WTC11 (cell line): ENCODE measurements around the gene RPIA. TPM values are rescaled to one million over a fixed set of nuclear protein-coding genes. Genes with fewer than 3 reads are reported as not detected.

Experiments used
- ATAC-seq: fragments of 200-7000 bp; cut with Tn5 transposase; 2 replicates; pipeline ENCODE4 v1.10.0; 2021; ENCODE audit warnings: mild to moderate bottlenecking, moderate library complexity
- CTCF ChIA-PET: fragments of 300-600 bp; sonication (Branson Sonifier 250); formaldehyde crosslinking; loops from one replicate; lab custom pipeline; 2021; ENCODE audit warnings: antibody characterized with exemption; lab: Charles Lee
- POLR2A ChIA-PET: fragments of 350-600 bp; sonication (Branson Sonifier 250); formaldehyde crosslinking; loops from one replicate; lab custom pipeline; 2021; ENCODE audit warnings: antibody characterized with exemption; lab: Charles Lee
- DNase-seq: peaks from one replicate; pipeline ENCODE4 v3.0.0; 2021; ENCODE audit warnings: low spot score
- H3K27ac Mint-ChIP-seq: 2 replicates; pipeline ENCODE4 v1.8.0; 2021; ENCODE audit warnings: mixed read lengths
- H3K27me3 Mint-ChIP-seq: 2 replicates; pipeline ENCODE4 v1.8.0; 2021; ENCODE audit warnings: low read depth, mild to moderate bottlenecking, moderate library complexity, mixed read lengths
- H3K36me3 Mint-ChIP-seq: 2 replicates; pipeline ENCODE4 v1.8.0; 2021; ENCODE audit warnings: mixed read lengths
- H3K4me1 Mint-ChIP-seq: 2 replicates; pipeline ENCODE4 v1.8.0; 2022; ENCODE audit warnings: mixed read lengths
- H3K4me3 Mint-ChIP-seq: 2 replicates; pipeline ENCODE4 v1.8.0; 2021; ENCODE audit warnings: mild to moderate bottlenecking, moderate library complexity, mixed read lengths
- H3K9me3 Mint-ChIP-seq: 2 replicates; pipeline ENCODE4 v1.8.0; 2021; ENCODE audit warnings: mixed read lengths
- CREM ChIP-seq: sonication (generic); formaldehyde crosslinking; IDR thresholded peaks from 2 replicates; pipeline ENCODE4 v1.8.1; 2022; ENCODE audit warnings: mild to moderate bottlenecking, missing genetic modification reagents, moderate library complexity
- EMX1 ChIP-seq: fragments of 250-450 bp; sonication (Bioruptor Pico); IDR thresholded peaks from 2 replicates; pipeline ENCODE4 v1.8.0; 2021; ENCODE audit warnings: mild to moderate bottlenecking
- IRF2 ChIP-seq: sonication (generic); formaldehyde crosslinking; IDR thresholded peaks from 2 replicates; pipeline ENCODE4 v1.8.0; 2022; ENCODE audit warnings: low read depth, missing genetic modification reagents, borderline replicate concordance
- NR2C2 ChIP-seq: sonication (generic); formaldehyde crosslinking; IDR thresholded peaks from 2 replicates; pipeline ENCODE4 v1.8.0; 2022; ENCODE audit warnings: mild to moderate bottlenecking, missing genetic modification reagents
- PRRX2 ChIP-seq: fragments of 250-450 bp; sonication (Bioruptor Pico); IDR thresholded peaks from 2 replicates; pipeline ENCODE4 v1.8.0; 2021; ENCODE audit warnings: mild to moderate bottlenecking
- TCF7 ChIP-seq: sonication (generic); formaldehyde crosslinking; IDR thresholded peaks from 2 replicates; pipeline ENCODE4 v1.8.0; 2022; ENCODE audit warnings: mild to moderate bottlenecking, low read depth, missing genetic modification reagents, moderate library complexity
- TEAD1 ChIP-seq: sonication (generic); formaldehyde crosslinking; IDR thresholded peaks from 2 replicates; pipeline ENCODE4 v1.8.0; 2022; ENCODE audit warnings: mild to moderate bottlenecking, missing genetic modification reagents
- TP53 ChIP-seq: sonication (generic); formaldehyde crosslinking; IDR thresholded peaks from 2 replicates; pipeline ENCODE4 v1.8.1; 2023; ENCODE audit warnings: mild to moderate bottlenecking, missing genetic modification reagents
- ZNF219 ChIP-seq: sonication (generic); formaldehyde crosslinking; IDR thresholded peaks from 2 replicates; pipeline ENCODE4 v1.8.0; 2023; ENCODE audit warnings: missing genetic modification reagents, mild to moderate bottlenecking, borderline replicate concordance
- ZNF317 ChIP-seq: sonication (generic); formaldehyde crosslinking; IDR thresholded peaks from 2 replicates; pipeline ENCODE4 v1.8.1; 2023; ENCODE audit warnings: low read depth, mild to moderate bottlenecking, moderate library complexity, missing genetic modification reagents, borderline replicate concordance
- total RNA-seq: library from RNA; stranded (reverse); gene quantifications from 3 replicates; pipeline ENCODE4 v1.2.3, GENCODE V29; 2021
- TF ChIP-seq, protein P1 (sequence below): sonication (generic); formaldehyde crosslinking; IDR thresholded peaks from 2 replicates; pipeline ENCODE4 v1.8.1; 2022; ENCODE audit warnings: mild to moderate bottlenecking, missing genetic modification reagents, moderate library complexity, borderline replicate concordance
- TF ChIP-seq, protein P2 (sequence below): fragments of 250-450 bp; sonication (Bioruptor Pico); conservative IDR thresholded peaks from 2 replicates; pipeline ENCODE4 v1.9.0; 2021; ENCODE audit warnings: mild to moderate bottlenecking
- TF ChIP-seq, protein P3 (sequence below): sonication (generic); formaldehyde crosslinking; IDR thresholded peaks from 2 replicates; pipeline ENCODE4 v1.8.1; 2023; ENCODE audit warnings: mild to moderate bottlenecking, missing genetic modification reagents, moderate library complexity
- TF ChIP-seq, protein P4 (sequence below): sonication (generic); formaldehyde crosslinking; IDR thresholded peaks from 2 replicates; pipeline ENCODE4 v1.8.0; 2022; ENCODE audit warnings: missing genetic modification reagents
- TF ChIP-seq, protein P5 (sequence below): sonication (generic); formaldehyde crosslinking; IDR thresholded peaks from 2 replicates; pipeline ENCODE4 v1.8.0; 2022; ENCODE audit warnings: mild to moderate bottlenecking, missing genetic modification reagents
- TF ChIP-seq, protein P6 (sequence below): fragments of 250-450 bp; sonication (Bioruptor Pico); IDR thresholded peaks from 2 replicates; pipeline ENCODE4 v1.8.0; 2021; ENCODE audit warnings: mild to moderate bottlenecking
- TF ChIP-seq, protein P7 (sequence below): sonication (generic); formaldehyde crosslinking; IDR thresholded peaks from 2 replicates; pipeline ENCODE4 v1.8.0; 2022; ENCODE audit warnings: mild to moderate bottlenecking, missing genetic modification reagents
- TF ChIP-seq, protein P8 (sequence below): sonication (generic); formaldehyde crosslinking; IDR thresholded peaks from 2 replicates; pipeline ENCODE4 v1.8.0; 2022; ENCODE audit warnings: mild to moderate bottlenecking, missing genetic modification reagents

Gene RPIA
- total RNA-seq, 1 experiment from 2014 or later, result 23.4 TPM

DNA sequence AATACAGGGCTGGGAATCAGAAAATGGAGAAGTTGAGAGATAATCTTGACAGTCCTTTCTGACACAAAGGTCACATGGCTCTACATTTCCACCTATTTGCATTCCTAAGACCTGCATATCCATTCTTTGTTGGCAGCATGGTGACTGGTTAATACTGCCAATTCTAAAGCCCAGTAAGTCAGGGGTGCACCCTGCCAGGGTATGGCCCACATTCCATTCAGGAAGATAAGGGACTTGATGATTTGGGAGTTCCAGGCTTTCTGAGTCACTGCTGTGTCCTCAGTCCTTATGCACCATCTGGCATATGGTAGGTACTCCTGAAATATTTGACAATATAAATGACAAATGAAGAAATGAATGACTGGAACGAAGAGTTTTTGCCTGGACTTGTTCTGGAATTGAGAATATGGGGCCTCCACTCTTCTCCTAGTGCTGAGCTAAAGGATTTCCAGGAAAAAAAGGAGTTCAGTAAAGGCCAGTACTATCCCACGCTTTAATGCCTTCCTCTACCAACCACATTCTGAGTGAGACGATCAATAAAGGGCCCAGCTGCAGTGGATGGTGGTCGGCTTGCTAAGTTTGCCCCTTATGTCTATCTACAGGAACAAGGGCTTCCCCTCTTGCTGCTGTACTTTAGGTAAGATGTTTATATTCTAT, 32.5 kb upstream of the RPIA start (continued):
- TF ChIP-seq, protein P1, sequence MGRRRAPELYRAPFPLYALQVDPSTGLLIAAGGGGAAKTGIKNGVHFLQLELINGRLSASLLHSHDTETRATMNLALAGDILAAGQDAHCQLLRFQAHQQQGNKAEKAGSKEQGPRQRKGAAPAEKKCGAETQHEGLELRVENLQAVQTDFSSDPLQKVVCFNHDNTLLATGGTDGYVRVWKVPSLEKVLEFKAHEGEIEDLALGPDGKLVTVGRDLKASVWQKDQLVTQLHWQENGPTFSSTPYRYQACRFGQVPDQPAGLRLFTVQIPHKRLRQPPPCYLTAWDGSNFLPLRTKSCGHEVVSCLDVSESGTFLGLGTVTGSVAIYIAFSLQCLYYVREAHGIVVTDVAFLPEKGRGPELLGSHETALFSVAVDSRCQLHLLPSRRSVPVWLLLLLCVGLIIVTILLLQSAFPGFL (CRISPR knock-in tag), result no peak
- TF ChIP-seq TEAD1 (peak; percentile 40; the same call in 1 of the 2 replicates), EMX1 (no peak)
- TF ChIP-seq, protein P2, sequence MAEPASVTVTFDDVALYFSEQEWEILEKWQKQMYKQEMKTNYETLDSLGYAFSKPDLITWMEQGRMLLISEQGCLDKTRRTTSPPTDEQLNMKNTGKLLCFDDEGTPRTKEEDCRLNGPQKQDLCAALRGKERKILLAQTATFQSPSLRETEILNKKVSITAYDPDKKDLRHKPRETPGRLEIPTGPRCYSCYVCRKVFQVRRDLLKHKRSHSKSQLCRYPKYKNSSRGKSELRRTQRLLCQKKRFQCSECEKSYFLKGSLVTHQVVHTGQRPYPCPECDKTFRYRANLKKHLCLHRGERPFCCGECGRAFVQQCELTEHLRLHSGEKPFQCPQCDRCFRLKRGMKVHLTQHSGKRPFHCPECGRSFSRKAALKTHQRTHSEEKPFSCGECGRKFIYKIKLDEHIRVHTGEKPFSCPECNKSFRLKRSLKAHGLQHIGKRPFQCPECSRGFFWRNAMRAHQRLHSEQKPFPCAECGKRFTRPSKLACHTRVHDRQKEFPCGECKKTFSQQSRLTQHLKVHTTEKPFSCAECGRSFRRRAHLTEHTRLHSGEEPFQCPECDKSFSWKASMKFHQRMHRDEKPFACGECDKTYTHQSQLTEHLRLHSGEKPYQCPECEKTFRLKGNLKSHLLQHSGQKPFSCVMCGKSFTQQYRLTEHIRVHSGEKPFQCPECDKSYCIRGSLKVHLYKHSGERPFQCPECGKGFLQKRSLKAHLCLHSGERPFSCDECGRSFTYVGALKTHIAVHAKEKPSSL (CRISPR knock-in tag), result no peak
- TF ChIP-seq, protein P3, sequence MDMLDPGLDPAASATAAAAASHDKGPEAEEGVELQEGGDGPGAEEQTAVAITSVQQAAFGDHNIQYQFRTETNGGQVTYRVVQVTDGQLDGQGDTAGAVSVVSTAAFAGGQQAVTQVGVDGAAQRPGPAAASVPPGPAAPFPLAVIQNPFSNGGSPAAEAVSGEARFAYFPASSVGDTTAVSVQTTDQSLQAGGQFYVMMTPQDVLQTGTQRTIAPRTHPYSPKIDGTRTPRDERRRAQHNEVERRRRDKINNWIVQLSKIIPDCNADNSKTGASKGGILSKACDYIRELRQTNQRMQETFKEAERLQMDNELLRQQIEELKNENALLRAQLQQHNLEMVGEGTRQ, result peak; percentile 50

DNA sequence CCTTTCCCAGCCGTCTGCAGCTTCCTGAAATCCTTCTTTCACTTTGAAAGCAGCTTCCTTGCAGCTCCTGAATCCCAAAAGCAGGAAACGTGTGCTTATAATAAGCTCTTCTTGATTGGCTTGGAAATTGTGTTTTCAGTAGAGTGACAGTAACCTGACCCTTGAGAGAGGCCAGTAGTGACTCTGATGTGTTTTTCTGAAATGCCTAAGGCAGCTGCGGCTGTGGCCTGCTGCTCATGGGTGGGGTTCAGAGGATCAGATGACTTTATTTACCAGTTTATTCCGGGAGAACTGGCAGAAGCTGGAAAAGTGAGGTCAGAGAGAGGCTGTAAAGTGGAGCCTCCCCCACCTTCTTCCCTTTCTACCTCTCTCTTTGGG, 31.9 kb upstream of the RPIA start:
- Mint-ChIP-seq H3K4me1 (peaks cover 21% of the 10 kb centered on the region), H3K36me3 (peaks cover 3% of the 10 kb centered on the region; the same call in 1 of the 2 replicates), H3K9me3 (peaks cover 13% of the 10 kb centered on the region), H3K4me3 (peak overlapping the region; percentile 9; the same call in 1 of the 2 replicates), H3K27ac (peak overlapping the region; percentile 98), H3K27me3 (no peaks in the 10 kb centered on the region)
- DNase-seq, result no peak
- ATAC-seq, result peak; percentile 78
- POLR2A ChIA-PET, result interaction anchor here (0.7 to 1.2 kb wide), 3 partner anchors 18 to 33 kb away, joined by 3 to 5 read pairs (median 3); no protein-coding TSS in a partner anchor
- TF ChIP-seq, protein P4, sequence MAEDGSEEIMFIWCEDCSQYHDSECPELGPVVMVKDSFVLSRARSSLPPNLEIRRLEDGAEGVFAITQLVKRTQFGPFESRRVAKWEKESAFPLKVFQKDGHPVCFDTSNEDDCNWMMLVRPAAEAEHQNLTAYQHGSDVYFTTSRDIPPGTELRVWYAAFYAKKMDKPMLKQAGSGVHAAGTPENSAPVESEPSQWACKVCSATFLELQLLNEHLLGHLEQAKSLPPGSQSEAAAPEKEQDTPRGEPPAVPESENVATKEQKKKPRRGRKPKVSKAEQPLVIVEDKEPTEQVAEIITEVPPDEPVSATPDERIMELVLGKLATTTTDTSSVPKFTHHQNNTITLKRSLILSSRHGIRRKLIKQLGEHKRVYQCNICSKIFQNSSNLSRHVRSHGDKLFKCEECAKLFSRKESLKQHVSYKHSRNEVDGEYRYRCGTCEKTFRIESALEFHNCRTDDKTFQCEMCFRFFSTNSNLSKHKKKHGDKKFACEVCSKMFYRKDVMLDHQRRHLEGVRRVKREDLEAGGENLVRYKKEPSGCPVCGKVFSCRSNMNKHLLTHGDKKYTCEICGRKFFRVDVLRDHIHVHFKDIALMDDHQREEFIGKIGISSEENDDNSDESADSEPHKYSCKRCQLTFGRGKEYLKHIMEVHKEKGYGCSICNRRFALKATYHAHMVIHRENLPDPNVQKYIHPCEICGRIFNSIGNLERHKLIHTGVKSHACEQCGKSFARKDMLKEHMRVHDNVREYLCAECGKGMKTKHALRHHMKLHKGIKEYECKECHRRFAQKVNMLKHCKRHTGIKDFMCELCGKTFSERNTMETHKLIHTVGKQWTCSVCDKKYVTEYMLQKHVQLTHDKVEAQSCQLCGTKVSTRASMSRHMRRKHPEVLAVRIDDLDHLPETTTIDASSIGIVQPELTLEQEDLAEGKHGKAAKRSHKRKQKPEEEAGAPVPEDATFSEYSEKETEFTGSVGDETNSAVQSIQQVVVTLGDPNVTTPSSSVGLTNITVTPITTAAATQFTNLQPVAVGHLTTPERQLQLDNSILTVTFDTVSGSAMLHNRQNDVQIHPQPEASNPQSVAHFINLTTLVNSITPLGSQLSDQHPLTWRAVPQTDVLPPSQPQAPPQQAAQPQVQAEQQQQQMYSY (CRISPR knock-in tag), result no peak
- 0 out of 2 replicates have a peak, but pooled peaks have one; percentile 27 for TF ChIP-seq ZNF317 (CRISPR knock-in tag)
- CTCF ChIA-PET, result interaction anchor here (0.6 to 4.1 kb wide), 8 partner anchors 8 to 595 kb away, joined by 3 to 30 read pairs (median 4); no protein-coding TSS in a partner anchor

DNA sequence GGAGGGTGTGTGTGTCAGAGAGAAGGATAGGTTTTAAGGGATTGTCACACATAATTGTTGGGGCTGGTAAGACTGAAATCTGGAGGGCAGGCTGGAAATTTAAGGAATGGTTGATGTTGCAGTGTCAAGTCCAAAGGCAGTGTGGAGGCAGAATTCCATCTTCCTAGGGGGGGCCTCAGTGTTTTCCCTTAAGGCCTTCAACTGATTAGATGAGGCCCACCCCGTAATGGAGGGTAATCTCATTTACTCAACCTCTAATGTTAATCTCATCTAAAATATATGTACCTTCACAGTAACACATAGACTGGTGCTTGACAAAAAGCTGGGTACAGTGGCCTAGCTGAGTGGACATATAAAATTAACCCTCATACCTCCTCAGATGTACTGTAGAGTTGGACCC, 30.9 kb upstream of the RPIA start:
- no peak for ATAC-seq
- no peak for DNase-seq
- H3K27ac Mint-ChIP-seq, result peak overlapping the region; percentile 98
- POLR2A ChIA-PET, result no interaction called here
- peaks cover 21% of the 10 kb centered on the region for H3K4me1 Mint-ChIP-seq
- CTCF ChIA-PET, result interaction anchor here (1.0 to 4.1 kb wide), 3 partner anchors 9 to 30 kb away, joined by 3 to 30 read pairs (median 5); no protein-coding TSS in a partner anchor
- no peak overlapping the region for H3K4me3 Mint-ChIP-seq
- peaks cover 13% of the 10 kb centered on the region for H3K9me3 Mint-ChIP-seq
- peaks cover 3% of the 10 kb centered on the region; the same call in 1 of the 2 replicates for H3K36me3 Mint-ChIP-seq
- no peaks in the 10 kb centered on the region for H3K27me3 Mint-ChIP-seq
- TF ChIP-seq TP53, result no peak
- TF ChIP-seq, protein P5, sequence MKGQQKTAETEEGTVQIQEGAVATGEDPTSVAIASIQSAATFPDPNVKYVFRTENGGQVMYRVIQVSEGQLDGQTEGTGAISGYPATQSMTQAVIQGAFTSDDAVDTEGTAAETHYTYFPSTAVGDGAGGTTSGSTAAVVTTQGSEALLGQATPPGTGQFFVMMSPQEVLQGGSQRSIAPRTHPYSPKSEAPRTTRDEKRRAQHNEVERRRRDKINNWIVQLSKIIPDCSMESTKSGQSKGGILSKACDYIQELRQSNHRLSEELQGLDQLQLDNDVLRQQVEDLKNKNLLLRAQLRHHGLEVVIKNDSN, result no peak
- TF ChIP-seq ZNF219 (CRISPR knock-in tag), result no peak
- TF ChIP-seq IRF2, result no peak
- TF ChIP-seq, protein P6, sequence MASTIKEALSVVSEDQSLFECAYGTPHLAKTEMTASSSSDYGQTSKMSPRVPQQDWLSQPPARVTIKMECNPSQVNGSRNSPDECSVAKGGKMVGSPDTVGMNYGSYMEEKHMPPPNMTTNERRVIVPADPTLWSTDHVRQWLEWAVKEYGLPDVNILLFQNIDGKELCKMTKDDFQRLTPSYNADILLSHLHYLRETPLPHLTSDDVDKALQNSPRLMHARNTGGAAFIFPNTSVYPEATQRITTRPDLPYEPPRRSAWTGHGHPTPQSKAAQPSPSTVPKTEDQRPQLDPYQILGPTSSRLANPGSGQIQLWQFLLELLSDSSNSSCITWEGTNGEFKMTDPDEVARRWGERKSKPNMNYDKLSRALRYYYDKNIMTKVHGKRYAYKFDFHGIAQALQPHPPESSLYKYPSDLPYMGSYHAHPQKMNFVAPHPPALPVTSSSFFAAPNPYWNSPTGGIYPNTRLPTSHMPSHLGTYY, result no peak
- TF ChIP-seq, protein P7, sequence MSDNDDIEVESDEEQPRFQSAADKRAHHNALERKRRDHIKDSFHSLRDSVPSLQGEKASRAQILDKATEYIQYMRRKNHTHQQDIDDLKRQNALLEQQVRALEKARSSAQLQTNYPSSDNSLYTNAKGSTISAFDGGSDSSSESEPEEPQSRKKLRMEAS, result no peak
- no peak for TF ChIP-seq NR2C2 (CRISPR knock-in tag)
- TF ChIP-seq PRRX2 (CRISPR knock-in tag), result no peak
- no peak for TF ChIP-seq CREM (CRISPR knock-in tag)
- TF ChIP-seq TCF7, result no peak
- TF ChIP-seq, protein P8, sequence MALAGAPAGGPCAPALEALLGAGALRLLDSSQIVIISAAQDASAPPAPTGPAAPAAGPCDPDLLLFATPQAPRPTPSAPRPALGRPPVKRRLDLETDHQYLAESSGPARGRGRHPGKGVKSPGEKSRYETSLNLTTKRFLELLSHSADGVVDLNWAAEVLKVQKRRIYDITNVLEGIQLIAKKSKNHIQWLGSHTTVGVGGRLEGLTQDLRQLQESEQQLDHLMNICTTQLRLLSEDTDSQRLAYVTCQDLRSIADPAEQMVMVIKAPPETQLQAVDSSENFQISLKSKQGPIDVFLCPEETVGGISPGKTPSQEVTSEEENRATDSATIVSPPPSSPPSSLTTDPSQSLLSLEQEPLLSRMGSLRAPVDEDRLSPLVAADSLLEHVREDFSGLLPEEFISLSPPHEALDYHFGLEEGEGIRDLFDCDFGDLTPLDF (CRISPR knock-in tag), result no peak
